ENCODE data around the gene SYTL5. TPM values are rescaled to one million over a fixed set of nuclear protein-coding genes. Genes with fewer than 3 reads are reported as not detected.

The SYTL5 gene
- total and polyA plus RNA-seq, 2 of the 4 experiments (the other 2 are of a cell fraction), result 0.19 to 0.54 TPM

- no peak overlapping the region for H3K23ac ChIP-seq (ENCODE audit: low read depth, low read length)
- no peak overlapping the region for H3K4me3 ChIP-seq (ENCODE audit: insufficient read depth, low read depth, low read length)
- H3K18ac ChIP-seq (ENCODE audit: low read depth, low read length), result no peak overlapping the region
- H3K27ac ChIP-seq (ENCODE audit: insufficient read depth, low read length), result no peak overlapping the region
- intact Hi-C loops (cut with micrococcal nuclease) (no loop called here), in situ Hi-C loops (cut with MboI; ENCODE audit: low sequenced_read_pairs) (no loop called here), dilution Hi-C loops (cut with HindIII; ENCODE audit: low sequenced_read_pairs, unreplicated experiment) (no loop called here)
- ATAC-seq (ENCODE audit: low read depth), result no peak
- H4K8ac ChIP-seq (ENCODE audit: low read depth in 2 of 2, low read length in 2 of 2), result no peak overlapping the region
- H4K20me1 ChIP-seq (ENCODE audit: insufficient read depth, low read length), result no peaks in the 10 kb centered on the region
- BruUV-seq (replicated peaks), result no TSS peak
- no peak overlapping the region for H2AK9ac ChIP-seq (replicated peaks; ENCODE audit: low read depth, low read length, poor library complexity)
- H3K4me2 ChIP-seq (ENCODE audit: low read depth, low read length), result no peak overlapping the region
- ChIA-PET POLR2A (ENCODE audit: unreplicated experiment) (no interaction called here), CTCF (no interaction called here)
- H2BK5ac ChIP-seq (ENCODE audit: low read depth, low read length, poor library complexity, severe bottlenecking), result no peak overlapping the region
- H2BK120ac ChIP-seq (ENCODE audit: low read depth, low read length), result no peak overlapping the region
- H3K36me3 ChIP-seq (ENCODE audit: control insufficient read depth, insufficient read depth, low read length), result no peaks in the 10 kb centered on the region
- H3K14ac ChIP-seq (replicated peaks; ENCODE audit: low read depth, low read length), result no peak overlapping the region
- no peak overlapping the region for H3K9ac ChIP-seq (ENCODE audit: low read depth, low read length)
- no peak overlapping the region for H4K91ac ChIP-seq (ENCODE audit: insufficient read depth, low read depth, low read length)
- H3K27me3 ChIP-seq (ENCODE audit: control insufficient read depth, insufficient read depth, low read length), result no peaks in the 10 kb centered on the region
- TF ChIP-seq CHD1 (IDR thresholded peaks at IDR 0.05; ENCODE audit: low read depth, low read length) (no peak), POLR2A (IDR thresholded peaks at IDR 0.05; ENCODE audit: low read depth, low read length) (no peak), FOS (IDR thresholded peaks at IDR 0.05; ENCODE audit: low read depth, low read length) (no peak), USF2 (IDR thresholded peaks at IDR 0.05; ENCODE audit: low read depth, low read length) (no peak)
- no peak overlapping the region for H2BK20ac ChIP-seq (ENCODE audit: low read depth, low read length)
- H3K79me1 ChIP-seq (ENCODE audit: low read depth in 1 of 2, low read length in 2 of 2), result no peaks in the 10 kb centered on the region
- no peak overlapping the region for H2AK5ac ChIP-seq (ENCODE audit: low read depth, low read length)
- no peak overlapping the region for H4K5ac ChIP-seq (ENCODE audit: low read depth, low read length)
- no peaks in the 10 kb centered on the region for H3K4me1 ChIP-seq (ENCODE audit: control insufficient read depth, insufficient read depth, low read length)
- no peaks in the 10 kb centered on the region for H3K9me3 ChIP-seq (ENCODE audit: control insufficient read depth, insufficient read depth, low read length)
- H3K9me1 ChIP-seq (ENCODE audit: insufficient read depth, low read length), result no peaks in the 10 kb centered on the region
- no peak overlapping the region for H2AFZ ChIP-seq (replicated peaks; ENCODE audit: low read length, poor library complexity)
- H3K4ac ChIP-seq (ENCODE audit: low read depth, low read length), result no peak overlapping the region
- no peak overlapping the region for H2BK15ac ChIP-seq (ENCODE audit: low read depth, low read length)
- H3K56ac ChIP-seq (ENCODE audit: extremely low read depth, insufficient read depth, low read length), result no peak overlapping the region
- DNase-seq, result no peak
Observed at GRCh38 chrX:38008658-38009057, 2.3 kb downstream of the SYTL5 start.

Measured in IMR-90 (cell line).